CD4-positive, alpha-beta T cell treated with Interleukin-17A for 4 hours (primary cell): Measurements from ENCODE around the gene GRIK4.

Experiments used
- DNase-seq: peaks from one replicate; pipeline ENCODE4 v3.0.0-alpha.2; 2020; ENCODE audit warnings: mixed read lengths

GRIK4 gene

GRCh38 chr11:120647681-120648080 lies 136.1 kb downstream of the GRIK4 start:
- DNase-seq = no peak

- DNase-seq = no peak
These were observed 137.2 kb downstream of the GRIK4 start for GRCh38 chr11:120648771-120649170.

GRCh38 chr11:120649316-120649715 lies 137.8 kb downstream of the GRIK4 start:
- DNase-seq = no peak

GRCh38 chr11:120651396-120651795 lies 139.8 kb downstream of the GRIK4 start:
- no peak for DNase-seq

- no peak for DNase-seq
These were observed 140.3 kb downstream of the GRIK4 start for GRCh38 chr11:120651836-120652235.

- DNase-seq = no peak
These were observed 141.3 kb downstream of the GRIK4 start for GRCh38 chr11:120652705-120653335.

- no peak for DNase-seq
These were observed 144.0 kb downstream of the GRIK4 start for GRCh38 chr11:120655589-120655988.

GRCh38 chr11:120657306-120658070 lies 145.9 kb downstream of the GRIK4 start:
- DNase-seq = no peak

GRCh38 chr11:120658071-120658423 lies 146.5 kb downstream of the GRIK4 start:
- DNase-seq = no peak

GRCh38 chr11:120659076-120659475 lies 147.5 kb downstream of the GRIK4 start:
- no peak for DNase-seq

GRCh38 chr11:120660024-120660565 lies 148.5 kb downstream of the GRIK4 start:
- peak; percentile 15 for DNase-seq

- no peak for DNase-seq
These were observed 150.6 kb downstream of the GRIK4 start for GRCh38 chr11:120662071-120662676.

- DNase-seq = no peak
These were observed 151.6 kb downstream of the GRIK4 start for GRCh38 chr11:120663142-120663541.

- DNase-seq = no peak
These were observed 154.6 kb downstream of the GRIK4 start for GRCh38 chr11:120666121-120666639.

GRCh38 chr11:120667281-120667680 lies 155.7 kb downstream of the GRIK4 start:
- DNase-seq = no peak

- no peak for DNase-seq
These were observed 156.4 kb downstream of the GRIK4 start for GRCh38 chr11:120667934-120668333.

GRCh38 chr11:120668537-120668936 lies 157.0 kb downstream of the GRIK4 start:
- DNase-seq = no peak

- DNase-seq = no peak
These were observed 163.0 kb downstream of the GRIK4 start for GRCh38 chr11:120674542-120674941.

GRCh38 chr11:120675171-120675570 lies 163.6 kb downstream of the GRIK4 start:
- DNase-seq = no peak

- DNase-seq = no peak
These were observed 165.4 kb downstream of the GRIK4 start for GRCh38 chr11:120676991-120677390.

GRCh38 chr11:120680322-120680721 lies 168.8 kb downstream of the GRIK4 start:
- no peak for DNase-seq

- no peak for DNase-seq
These were observed 170.1 kb downstream of the GRIK4 start for GRCh38 chr11:120681434-120682331.

GRCh38 chr11:120682332-120682649 lies 170.7 kb downstream of the GRIK4 start:
- no peak for DNase-seq
